Esophagus muscularis mucosa (tissue), 4 donors: Measurements from ENCODE around the gene COQ7. TPM values are rescaled to one million over a fixed set of nuclear protein-coding genes. Genes with fewer than 3 reads are reported as not detected.

Experiments
- DNase-seq: peaks from one replicate; pipeline ENCODE4 v3.0.0-alpha.2; 2017; ENCODE audit errors: extremely low spot score
- H3K27ac ChIP-seq, 4 donors: fragments of 200-600 bp; sonication (generic); replicated peaks in 1 of 4; 1 replicate in 3 of 4; 2 replicates in 1 of 4; pipeline ENCODE4 v1.5.1; 2016 to 2019; ENCODE audit warnings: mild to moderate bottlenecking in 1 of 4
- H3K27me3 ChIP-seq, 4 donors: fragments of 200-600 bp; sonication (generic); one replicate each; pipeline versions ENCODE4 v1.5.1 to v1.6.0; 2016 to 2019
- H3K36me3 ChIP-seq, 4 donors: fragments of 200-600 bp; sonication (generic); one replicate each; pipeline ENCODE4 v1.5.1; 2016 to 2019
- H3K4me1 ChIP-seq, 4 donors: fragments of 200-600 bp; sonication (generic); one replicate each; pipeline ENCODE4 v1.5.1; 2016 to 2019
- H3K4me3 ChIP-seq, 4 donors: fragments of 200-600 bp; sonication (generic); 1 replicate in 2 of 4; 2 replicates in 2 of 4; pipeline ENCODE4 v1.5.1; 2016 to 2019; ENCODE audit warnings: mild to moderate bottlenecking in 4 of 4, moderate library complexity in 1 of 4
- H3K9me3 ChIP-seq, 4 donors: fragments of 200-600 bp; sonication (generic); 1 replicate in 3 of 4; 2 replicates in 1 of 4; pipeline ENCODE4 v1.5.1; 2016 to 2019
- EP300 ChIP-seq: sonication (generic); formaldehyde crosslinking; IDR thresholded peaks from one replicate; pipeline ENCODE4 v1.6.1; 2017; ENCODE audit warnings: antibody characterized with exemption
- POLR2A ChIP-seq: fragments of 450-650 bp; IDR thresholded peaks from one replicate; pipeline ENCODE4 v1.6.1; 2017; ENCODE audit warnings: antibody characterized with exemption, moderate library complexity, mild to moderate bottlenecking, low read depth
- POLR2AphosphoS5 ChIP-seq, 2 donors: sonication (generic); formaldehyde crosslinking; IDR thresholded peaks; one replicate each; pipeline ENCODE4 v1.6.1; 2017; ENCODE audit warnings: antibody characterized with exemption in 2 of 2
- WGBS: methylation state at CpG from one replicate; pipeline ENCODE4 v1.1.5; 2018; 5-methylcytosine and 5-hydroxymethylcytosine counted together
- intact Hi-C: fragments of 100-400 bp; cut with DNase I; formaldehyde crosslinking; loops from one replicate; pipeline ENCODE4 v1.15.1; 2023
- total RNA-seq, 4 donors: library from RNA; depleted of rRNA; stranded (reverse); fragments of >200 nt; gene quantifications; one replicate each; pipeline versions ENCODE4 v1.1.0 to v1.2.1, GENCODE V29; 2016
- TF ChIP-seq, protein P1 (sequence below), 3 experiments: fragments of 200-600 bp in 2 of 3; fragments of 450-650 bp in 1 of 3; sonication (generic) in 2 of 3; IDR thresholded peaks; one replicate each; pipeline ENCODE4 v1.5.1; 2017 to 2019; ENCODE audit warnings: antibody characterized with exemption in 3 of 3, mild to moderate bottlenecking in 2 of 3, moderate library complexity in 1 of 3

Gene COQ7
- total RNA-seq, 4 donors from 2014 or later = 19.1 to 31.2 (median 28.8) TPM

DNA sequence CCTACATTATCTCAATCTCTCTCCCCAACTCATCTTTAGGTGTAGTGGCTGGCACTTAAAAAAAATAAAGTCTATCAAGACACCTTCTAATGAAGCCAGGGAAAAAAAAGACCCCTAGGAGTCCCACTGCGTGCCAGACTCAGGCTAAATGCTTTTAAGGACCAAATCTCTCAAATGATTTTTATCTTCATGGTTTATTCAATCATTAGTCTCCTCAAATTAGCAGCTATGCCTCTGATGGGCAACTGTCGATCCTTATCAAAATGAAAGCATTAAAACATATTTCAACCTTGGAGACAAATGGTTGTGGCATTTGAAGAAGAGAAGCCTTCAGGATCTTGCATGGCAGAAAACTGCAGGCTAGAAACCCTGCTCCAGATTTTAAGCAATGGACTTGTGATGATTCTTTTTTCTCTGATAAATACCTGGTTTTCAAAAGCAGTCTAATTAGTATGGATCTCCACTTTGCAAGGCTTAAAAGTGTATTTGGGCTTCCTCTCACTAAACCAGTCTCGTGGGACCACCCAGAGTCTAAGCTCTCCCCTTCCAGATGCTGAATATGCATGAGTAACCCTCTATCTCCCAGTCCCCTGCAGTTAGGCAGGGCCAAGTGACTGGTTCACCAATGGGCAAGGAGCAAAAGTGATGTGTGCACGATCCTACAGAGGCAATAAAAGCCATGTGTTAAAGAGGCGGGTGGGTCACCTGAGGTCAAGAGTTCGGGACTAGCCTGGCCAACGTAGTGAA lies 61.2 kb downstream of the COQ7 start:
- intact Hi-C loops = no loop called here
- H3K27me3 ChIP-seq = no peaks in the 10 kb centered on the region
- DNase-seq = no peak
- H3K4me1 ChIP-seq = peaks cover 26 to 28% (median 27%) of the 10 kb centered on the region in 4 donors
- TF ChIP-seq, protein P1, sequence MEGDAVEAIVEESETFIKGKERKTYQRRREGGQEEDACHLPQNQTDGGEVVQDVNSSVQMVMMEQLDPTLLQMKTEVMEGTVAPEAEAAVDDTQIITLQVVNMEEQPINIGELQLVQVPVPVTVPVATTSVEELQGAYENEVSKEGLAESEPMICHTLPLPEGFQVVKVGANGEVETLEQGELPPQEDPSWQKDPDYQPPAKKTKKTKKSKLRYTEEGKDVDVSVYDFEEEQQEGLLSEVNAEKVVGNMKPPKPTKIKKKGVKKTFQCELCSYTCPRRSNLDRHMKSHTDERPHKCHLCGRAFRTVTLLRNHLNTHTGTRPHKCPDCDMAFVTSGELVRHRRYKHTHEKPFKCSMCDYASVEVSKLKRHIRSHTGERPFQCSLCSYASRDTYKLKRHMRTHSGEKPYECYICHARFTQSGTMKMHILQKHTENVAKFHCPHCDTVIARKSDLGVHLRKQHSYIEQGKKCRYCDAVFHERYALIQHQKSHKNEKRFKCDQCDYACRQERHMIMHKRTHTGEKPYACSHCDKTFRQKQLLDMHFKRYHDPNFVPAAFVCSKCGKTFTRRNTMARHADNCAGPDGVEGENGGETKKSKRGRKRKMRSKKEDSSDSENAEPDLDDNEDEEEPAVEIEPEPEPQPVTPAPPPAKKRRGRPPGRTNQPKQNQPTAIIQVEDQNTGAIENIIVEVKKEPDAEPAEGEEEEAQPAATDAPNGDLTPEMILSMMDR (IDR thresholded peaks at IDR 0.05) = no peak
- TF ChIP-seq POLR2AphosphoS5 (IDR thresholded peaks at IDR 0.05) (no peak), POLR2A (no peak), EP300 (no peak)
- WGBS = 81% methylated on average over 7 of the region's 7 CpGs
- no peak overlapping the region for H3K4me3 ChIP-seq
- no peaks in the 10 kb centered on the region for H3K9me3 ChIP-seq
- no peak overlapping the region for H3K27ac ChIP-seq
- H3K36me3 ChIP-seq = no peaks in the 10 kb centered on the region

Other genes starting within 250 kb of the COQ7 start
- gene SMG1, start 141.2 kb upstream of the COQ7 start, total RNA-seq = 10 to 100 TPM; 65.2 to 88.9 (median 69.1) TPM
- under 1 TPM; 0.17 to 0.83 (median 0.56) TPM for gene TMC7, start 83.7 kb upstream of the COQ7 start, total RNA-seq
- gene ITPRIPL2, start 46.4 kb downstream of the COQ7 start, total RNA-seq = 100 to 1,000 TPM in 1 of 4 donors, 10 to 100 TPM in 3; 56.1 to 111 (median 83.2) TPM
- 1 to 10 TPM; 5.0 to 8.7 (median 6.2) TPM for gene SYT17, start 100.6 kb downstream of the COQ7 start, total RNA-seq
- gene CLEC19A, start 218.1 kb downstream of the COQ7 start, total RNA-seq = not detected